NCI-H1092 treated with DMSO at 0.1 percent for 48 hours (cell line): Measurements from ENCODE around the gene HOXA3.
A peak's percentile ranks its signal among the peaks of the same experiment; 100 is the strongest.

Experiments used
- DNase-seq: peaks from one replicate; lab custom pipeline; 2025; lab: John Stamatoyannopoulos, UW

HOXA3 gene

GRCh38 chr7:27091105-27091504 lies 61.3 kb downstream of the HOXA3 start:
- DNase-seq: peak; percentile 97

- DNase-seq: no peak
Observed at GRCh38 chr7:27088002-27088922, 64.1 kb downstream of the HOXA3 start.

DNA sequence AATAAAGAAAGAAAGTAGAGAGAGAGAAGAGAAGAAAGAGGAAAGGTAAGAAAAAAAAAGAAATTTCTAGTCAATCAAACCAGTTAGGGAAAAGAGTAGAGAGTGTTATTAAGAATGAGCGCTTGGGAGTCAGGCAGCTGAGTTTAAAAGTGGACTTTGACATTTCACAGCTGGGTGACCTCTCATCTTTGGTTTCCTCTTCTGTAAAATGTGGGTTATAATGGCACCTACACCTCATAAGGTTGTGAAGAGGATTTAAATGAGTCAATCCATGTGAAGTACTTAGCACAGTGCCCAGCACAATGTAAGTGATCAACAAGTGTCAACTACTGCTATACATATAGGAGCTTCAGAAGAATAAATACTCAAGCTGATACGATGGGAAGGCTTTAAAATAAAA lies 68.7 kb downstream of the HOXA3 start:
- peak; percentile 37 for DNase-seq

- DNase-seq: no peak
Observed at GRCh38 chr7:27082171-27082570, 70.2 kb downstream of the HOXA3 start.

DNA sequence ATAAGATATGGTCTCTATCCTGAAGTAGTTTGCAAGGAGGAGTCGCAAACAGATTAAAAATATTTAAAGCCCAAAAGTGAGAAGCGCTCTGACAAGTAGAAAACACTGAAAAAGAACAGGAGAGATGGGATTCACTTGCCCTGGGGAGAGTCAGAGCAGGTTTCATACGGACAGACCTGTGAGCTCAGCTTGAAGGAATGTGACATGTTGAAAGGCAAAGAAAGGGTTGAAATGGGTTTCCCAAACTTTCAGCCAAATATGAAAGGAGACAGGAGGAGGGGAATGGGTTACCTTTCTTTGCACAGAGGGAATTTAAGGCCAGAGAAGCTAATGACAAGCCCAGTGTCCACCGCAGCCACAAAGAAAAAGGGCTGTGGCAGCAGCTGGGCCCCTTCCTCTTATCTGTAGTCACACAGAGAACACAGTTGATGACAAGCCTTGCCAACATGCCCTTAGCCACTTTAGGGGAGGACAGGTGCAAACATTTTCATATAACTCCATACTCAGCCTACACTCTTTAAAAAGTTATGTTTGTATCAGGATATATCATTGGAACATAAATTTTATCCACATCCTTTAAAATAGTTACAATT lies 71.4 kb downstream of the HOXA3 start:
- DNase-seq: no peak

- no peak for DNase-seq
Observed at GRCh38 chr7:27079234-27079975, 73.0 kb downstream of the HOXA3 start.

- DNase-seq: no peak
Observed at GRCh38 chr7:27078616-27079233, 73.7 kb downstream of the HOXA3 start.

GRCh38 chr7:27073076-27073475 lies 79.3 kb downstream of the HOXA3 start:
- DNase-seq: peak; percentile 90

DNA sequence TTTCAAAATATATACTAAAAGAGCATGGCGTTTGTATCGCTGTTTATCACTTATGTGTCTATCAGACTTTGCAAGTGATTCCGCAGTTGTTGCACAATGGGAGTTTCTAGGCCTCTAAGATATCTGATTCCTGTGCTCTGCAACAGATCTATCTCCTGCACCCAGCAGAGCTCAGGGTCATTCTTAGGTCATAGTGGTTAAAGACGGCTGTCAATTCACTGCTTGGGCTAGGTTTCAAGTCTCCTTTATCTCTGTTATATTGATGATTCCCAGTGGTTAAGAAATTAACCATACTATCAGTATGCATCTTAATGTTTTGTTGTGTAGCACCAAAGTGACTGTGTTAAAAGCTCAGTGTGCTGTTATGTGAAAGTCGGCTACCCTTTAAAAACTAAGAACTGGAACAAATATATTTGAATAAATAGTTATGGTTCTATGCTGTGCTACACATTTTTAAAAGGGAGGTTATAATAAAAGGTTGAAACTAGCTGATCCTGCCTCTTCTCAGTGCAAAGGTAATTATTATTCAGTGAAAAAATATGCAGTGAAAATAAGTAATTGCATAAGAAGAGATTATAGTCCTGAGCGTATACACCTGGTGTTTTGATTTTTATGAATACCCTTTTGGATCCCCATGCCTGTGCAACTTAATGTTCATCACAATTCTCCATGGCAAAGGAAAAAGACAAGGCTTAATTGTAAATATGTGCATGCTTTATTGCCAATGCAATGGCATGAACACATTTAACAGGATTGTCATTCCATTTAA lies 80.6 kb downstream of the HOXA3 start:
- DNase-seq: peak; percentile 40

GRCh38 chr7:27068259-27068658 lies 84.1 kb downstream of the HOXA3 start:
- DNase-seq: no peak

DNA sequence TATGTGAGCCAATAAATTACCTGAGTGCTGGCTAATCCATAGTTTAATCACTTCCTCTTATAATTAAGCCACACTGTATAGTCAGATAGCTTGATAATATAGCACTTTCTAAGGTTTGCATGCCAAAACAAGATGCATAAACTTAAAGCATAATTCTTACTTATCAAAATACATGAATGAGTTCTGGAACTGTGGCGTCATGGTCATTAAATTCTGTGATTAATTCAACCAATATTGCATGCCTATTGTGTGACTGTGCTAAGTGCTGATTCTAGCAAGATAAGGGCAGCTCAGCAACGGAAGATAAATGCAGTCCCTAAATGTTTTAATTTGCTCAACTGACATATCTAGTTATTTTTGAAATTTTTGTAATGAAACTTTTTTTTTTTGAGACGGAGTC lies 86.2 kb downstream of the HOXA3 start:
- DNase-seq: no peak

DNA sequence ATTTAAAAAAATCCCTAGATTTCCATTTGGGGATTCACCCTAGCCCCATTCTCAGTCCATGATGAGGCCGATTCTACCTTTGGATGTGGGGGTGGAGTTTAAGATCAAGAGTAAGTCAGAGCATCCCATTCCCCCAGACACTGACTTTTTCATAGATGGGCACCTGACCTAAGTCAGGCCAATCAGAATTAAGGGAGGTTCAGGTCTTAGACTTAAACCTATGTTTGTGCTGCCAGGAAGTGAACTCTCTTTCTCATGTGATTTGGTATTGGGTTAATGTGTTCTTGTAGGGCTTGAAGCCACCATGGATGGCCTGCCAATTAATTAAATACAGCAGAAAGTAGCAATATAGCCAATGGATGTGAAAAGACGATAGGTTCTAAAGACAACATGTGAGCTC lies 86.7 kb downstream of the HOXA3 start:
- DNase-seq: no peak

- no peak for DNase-seq
Observed at GRCh38 chr7:27064661-27065060, 87.7 kb downstream of the HOXA3 start.

DNA sequence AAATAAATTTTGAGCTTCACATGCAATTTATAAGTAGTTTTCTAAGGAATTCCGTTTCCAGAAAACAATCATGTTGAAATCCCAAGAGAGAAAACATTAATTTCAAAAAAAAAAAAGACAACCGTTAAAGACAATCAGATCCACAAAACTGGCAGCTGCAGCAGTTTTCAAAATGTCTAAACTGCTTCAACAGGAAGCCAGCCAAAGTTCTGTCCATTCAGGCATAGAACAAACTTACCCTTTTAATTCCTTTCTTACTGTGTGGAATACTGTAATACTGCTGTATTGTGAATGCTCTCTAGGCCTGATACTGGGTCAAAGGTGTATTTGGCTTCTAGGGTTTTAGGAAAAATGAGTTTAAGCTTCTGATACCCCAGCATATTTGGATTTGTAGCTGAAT lies 88.2 kb downstream of the HOXA3 start:
- DNase-seq: peak; percentile 46

- DNase-seq: no peak
Observed at GRCh38 chr7:27062946-27063345, 89.4 kb downstream of the HOXA3 start.
